Measurements from ENCODE around the gene CALU. TPM values are rescaled to one million over a fixed set of nuclear protein-coding genes. Genes with fewer than 3 reads are reported as not detected.

The CALU gene
- total and polyA plus RNA-seq, 10 of the 15 experiments (the other 5 are each of a cell fraction or from before 2014, with no cell fraction given), result 31.2 to 75.6 (median 42.1) TPM

DNA sequence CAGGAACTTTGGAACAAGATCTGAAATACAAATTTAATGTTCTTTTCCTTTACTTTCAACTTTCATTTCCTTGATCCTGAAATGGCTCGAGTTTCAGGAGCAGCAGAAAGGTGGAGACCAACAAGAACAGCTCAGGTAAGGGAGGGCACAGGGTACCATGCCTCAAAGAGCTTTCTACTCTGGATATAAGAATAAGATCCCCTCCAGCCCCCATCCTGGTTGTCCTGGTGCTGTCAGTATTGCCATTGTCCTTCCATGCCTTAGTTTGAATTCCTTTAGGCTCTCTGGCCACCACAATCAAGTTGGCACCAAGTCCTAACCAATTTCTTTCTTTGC is 12.5 kb upstream of the CALU start:
- TF ChIP-seq ZSCAN29 (IDR thresholded peaks at IDR 0.05) (no peak), FOXK2 (IDR thresholded peaks at IDR 0.05) (no peak), TARDBP (IDR thresholded peaks at IDR 0.05; ENCODE audit: borderline replicate concordance) (no peak), KLF5 (IDR thresholded peaks at IDR 0.05; ENCODE audit: partially characterized antibody) (no peak)
- ChIA-PET POLR2A (interaction anchor here (1.3 kb wide), 1 partner anchor 10 kb away, joined by 4 read pairs; no protein-coding TSS in a partner anchor), RAD21 (ENCODE audit: unreplicated experiment) (no interaction called here), SMC1A (ENCODE audit: uncharacterized antibody, unreplicated experiment) (interaction anchor here (0.5 to 2.8 kb wide), 4 partner anchors 12 to 54 kb away, joined by 4 to 16 read pairs (median 4); partner anchors contain the start of gene CALU), CTCF (interaction anchor here (1.5 to 2.5 kb wide), 2 partner anchors 12 to 15 kb away, joined by 3 to 13 read pairs; partner anchors contain the start of gene CALU)
- in situ Hi-C loops (cut with MboI), result no loop called here
- H3K4me1 ChIP-seq (ENCODE audit: control insufficient read depth, insufficient read depth, low read length), result no peaks in the 10 kb centered on the region
- no peak overlapping the region for H2AFZ ChIP-seq (ENCODE audit: control insufficient read depth, low read depth, low read length)
- H3K36me3 ChIP-seq (ENCODE audit: control insufficient read depth in 2 of 2, insufficient read depth in 2 of 2, low read length in 1 of 2), result no peaks in the 10 kb centered on the region
- H4K20me1 ChIP-seq (ENCODE audit: control insufficient read depth, insufficient read depth), result no peaks in the 10 kb centered on the region
- H3K4me3 ChIP-seq, result no peak overlapping the region
- WGBS (ENCODE audit: insufficient coverage, insufficient replicate concordance, low lambda C conversion rate, missing lambda C conversion rate), result 0% methylated on average over 1 of the region's 1 CpG
- intact Hi-C loops (cut with micrococcal nuclease; ENCODE audit: unreplicated experiment), result no loop called here
- no peak overlapping the region for H3K27ac ChIP-seq (ENCODE audit: control insufficient read depth, insufficient read depth)
- no peaks in the 10 kb centered on the region; the same call in 2 of the 3 replicates for H3K9me3 ChIP-seq (replicated peaks; ENCODE audit: control insufficient read depth, insufficient read depth, low read length)
- H3K27me3 ChIP-seq (replicated peaks in 1 of 2; ENCODE audit: control insufficient read depth in 2 of 2, insufficient read depth in 2 of 2, low read length in 1 of 2), result no peaks in the 10 kb centered on the region; a peak in 1 of 4 replicates
- no peak overlapping the region; the same call in 1 of the 2 replicates for H3K9ac ChIP-seq (ENCODE audit: control insufficient read depth, insufficient read depth, low read length)
- H3K79me2 ChIP-seq (ENCODE audit: control insufficient read depth, insufficient read depth, low read length), result no peaks in the 10 kb centered on the region
- ATAC-seq, result no peak
- H3K4me2 ChIP-seq (ENCODE audit: control insufficient read depth, insufficient read depth), result no peak overlapping the region
- no peak for FAIRE-seq
- BruUV-seq (replicated peaks), result no TSS peak
- no peak for DNase-seq (ENCODE audit: low read depth, low spot score)

DNA sequence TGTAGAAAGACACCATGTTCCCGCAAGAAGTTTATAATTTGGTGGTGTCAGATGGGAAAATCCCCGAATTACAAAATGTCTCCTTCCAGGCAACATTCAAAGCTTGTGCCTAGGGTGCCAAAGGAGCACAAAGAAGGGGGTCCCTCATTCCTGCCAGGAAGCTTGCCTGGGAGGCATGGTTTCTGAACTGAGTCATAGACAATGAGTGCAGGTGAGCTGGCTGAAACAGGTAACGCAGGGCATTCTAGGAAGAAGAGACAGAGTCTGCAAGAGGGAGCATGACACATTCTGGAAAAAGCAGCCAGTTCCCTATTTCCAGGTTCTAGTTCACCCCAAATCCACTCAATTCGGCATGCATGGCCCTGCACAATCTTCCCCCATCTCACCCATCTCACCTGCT is 11.9 kb upstream of the CALU start:
- Histone ChIP-seq H3K27me3 (replicated peaks in 1 of 2; ENCODE audit: control insufficient read depth in 2 of 2, insufficient read depth in 2 of 2, low read length in 1 of 2) (no peaks in the 10 kb centered on the region; a peak in 1 of 4 replicates), H3K9ac (ENCODE audit: control insufficient read depth, insufficient read depth, low read length) (no peak overlapping the region; the same call in 1 of the 2 replicates), H3K9me3 (replicated peaks; ENCODE audit: control insufficient read depth, insufficient read depth, low read length) (no peaks in the 10 kb centered on the region; the same call in 2 of the 3 replicates), H3K36me3 (ENCODE audit: control insufficient read depth in 2 of 2, insufficient read depth in 2 of 2, low read length in 1 of 2) (no peaks in the 10 kb centered on the region), H3K79me2 (ENCODE audit: control insufficient read depth, insufficient read depth, low read length) (no peaks in the 10 kb centered on the region), H2AFZ (ENCODE audit: control insufficient read depth, low read depth, low read length) (no peak overlapping the region), H3K4me1 (ENCODE audit: control insufficient read depth, insufficient read depth, low read length) (no peaks in the 10 kb centered on the region), H3K27ac (ENCODE audit: control insufficient read depth, insufficient read depth) (no peak overlapping the region), H3K4me3 (no peak overlapping the region), H3K4me2 (ENCODE audit: control insufficient read depth, insufficient read depth) (no peak overlapping the region), H4K20me1 (ENCODE audit: control insufficient read depth, insufficient read depth) (no peaks in the 10 kb centered on the region)
- intact Hi-C loops (cut with micrococcal nuclease; ENCODE audit: unreplicated experiment), result no loop called here
- no peak for DNase-seq (ENCODE audit: low read depth, low spot score)
- CTCF ChIA-PET, result interaction anchor here (1.5 kb wide), 1 partner anchor 14 kb away, joined by 3 read pairs; no protein-coding TSS in a partner anchor
- RAD21 ChIA-PET (ENCODE audit: unreplicated experiment), result no interaction called here
- WGBS (ENCODE audit: insufficient coverage, insufficient replicate concordance, low lambda C conversion rate, missing lambda C conversion rate), result 56% methylated on average over 4 of the region's 4 CpGs
- no peak for FAIRE-seq
- POLR2A ChIA-PET, result interaction anchor here (1.3 kb wide), 1 partner anchor 9 kb away, joined by 4 read pairs; no protein-coding TSS in a partner anchor
- in situ Hi-C loops (cut with MboI), result no loop called here
- SMC1A ChIA-PET (ENCODE audit: uncharacterized antibody, unreplicated experiment), result interaction anchor here (0.5 to 1.9 kb wide), 2 partner anchors 35 to 54 kb away, joined by 4 to 5 read pairs; no protein-coding TSS in a partner anchor
- ATAC-seq, result no peak
- no TSS peak for BruUV-seq (replicated peaks)
- TF ChIP-seq, protein P1, sequence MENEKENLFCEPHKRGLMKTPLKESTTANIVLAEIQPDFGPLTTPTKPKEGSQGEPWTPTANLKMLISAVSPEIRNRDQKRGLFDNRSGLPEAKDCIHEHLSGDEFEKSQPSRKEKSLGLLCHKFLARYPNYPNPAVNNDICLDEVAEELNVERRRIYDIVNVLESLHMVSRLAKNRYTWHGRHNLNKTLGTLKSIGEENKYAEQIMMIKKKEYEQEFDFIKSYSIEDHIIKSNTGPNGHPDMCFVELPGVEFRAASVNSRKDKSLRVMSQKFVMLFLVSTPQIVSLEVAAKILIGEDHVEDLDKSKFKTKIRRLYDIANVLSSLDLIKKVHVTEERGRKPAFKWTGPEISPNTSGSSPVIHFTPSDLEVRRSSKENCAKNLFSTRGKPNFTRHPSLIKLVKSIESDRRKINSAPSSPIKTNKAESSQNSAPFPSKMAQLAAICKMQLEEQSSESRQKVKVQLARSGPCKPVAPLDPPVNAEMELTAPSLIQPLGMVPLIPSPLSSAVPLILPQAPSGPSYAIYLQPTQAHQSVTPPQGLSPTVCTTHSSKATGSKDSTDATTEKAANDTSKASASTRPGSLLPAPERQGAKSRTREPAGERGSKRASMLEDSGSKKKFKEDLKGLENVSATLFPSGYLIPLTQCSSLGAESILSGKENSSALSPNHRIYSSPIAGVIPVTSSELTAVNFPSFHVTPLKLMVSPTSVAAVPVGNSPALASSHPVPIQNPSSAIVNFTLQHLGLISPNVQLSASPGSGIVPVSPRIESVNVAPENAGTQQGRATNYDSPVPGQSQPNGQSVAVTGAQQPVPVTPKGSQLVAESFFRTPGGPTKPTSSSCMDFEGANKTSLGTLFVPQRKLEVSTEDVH (IDR thresholded peaks at IDR 0.05; ENCODE audit: low read depth, partially characterized antibody), result no peak
- TF ChIP-seq, protein P2, sequence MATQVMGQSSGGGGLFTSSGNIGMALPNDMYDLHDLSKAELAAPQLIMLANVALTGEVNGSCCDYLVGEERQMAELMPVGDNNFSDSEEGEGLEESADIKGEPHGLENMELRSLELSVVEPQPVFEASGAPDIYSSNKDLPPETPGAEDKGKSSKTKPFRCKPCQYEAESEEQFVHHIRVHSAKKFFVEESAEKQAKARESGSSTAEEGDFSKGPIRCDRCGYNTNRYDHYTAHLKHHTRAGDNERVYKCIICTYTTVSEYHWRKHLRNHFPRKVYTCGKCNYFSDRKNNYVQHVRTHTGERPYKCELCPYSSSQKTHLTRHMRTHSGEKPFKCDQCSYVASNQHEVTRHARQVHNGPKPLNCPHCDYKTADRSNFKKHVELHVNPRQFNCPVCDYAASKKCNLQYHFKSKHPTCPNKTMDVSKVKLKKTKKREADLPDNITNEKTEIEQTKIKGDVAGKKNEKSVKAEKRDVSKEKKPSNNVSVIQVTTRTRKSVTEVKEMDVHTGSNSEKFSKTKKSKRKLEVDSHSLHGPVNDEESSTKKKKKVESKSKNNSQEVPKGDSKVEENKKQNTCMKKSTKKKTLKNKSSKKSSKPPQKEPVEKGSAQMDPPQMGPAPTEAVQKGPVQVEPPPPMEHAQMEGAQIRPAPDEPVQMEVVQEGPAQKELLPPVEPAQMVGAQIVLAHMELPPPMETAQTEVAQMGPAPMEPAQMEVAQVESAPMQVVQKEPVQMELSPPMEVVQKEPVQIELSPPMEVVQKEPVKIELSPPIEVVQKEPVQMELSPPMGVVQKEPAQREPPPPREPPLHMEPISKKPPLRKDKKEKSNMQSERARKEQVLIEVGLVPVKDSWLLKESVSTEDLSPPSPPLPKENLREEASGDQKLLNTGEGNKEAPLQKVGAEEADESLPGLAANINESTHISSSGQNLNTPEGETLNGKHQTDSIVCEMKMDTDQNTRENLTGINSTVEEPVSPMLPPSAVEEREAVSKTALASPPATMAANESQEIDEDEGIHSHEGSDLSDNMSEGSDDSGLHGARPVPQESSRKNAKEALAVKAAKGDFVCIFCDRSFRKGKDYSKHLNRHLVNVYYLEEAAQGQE (IDR thresholded peaks at IDR 0.05; ENCODE audit: low read depth, low read length), result no peak
- TF ChIP-seq MEF2B (IDR thresholded peaks at IDR 0.05; ENCODE audit: partially characterized antibody, poor library complexity, severe bottlenecking) (no peak), NFYA (IDR thresholded peaks at IDR 0.05; ENCODE audit: borderline replicate concordance, low read depth, low read length) (no peak)
- TF ChIP-seq, protein P3, sequence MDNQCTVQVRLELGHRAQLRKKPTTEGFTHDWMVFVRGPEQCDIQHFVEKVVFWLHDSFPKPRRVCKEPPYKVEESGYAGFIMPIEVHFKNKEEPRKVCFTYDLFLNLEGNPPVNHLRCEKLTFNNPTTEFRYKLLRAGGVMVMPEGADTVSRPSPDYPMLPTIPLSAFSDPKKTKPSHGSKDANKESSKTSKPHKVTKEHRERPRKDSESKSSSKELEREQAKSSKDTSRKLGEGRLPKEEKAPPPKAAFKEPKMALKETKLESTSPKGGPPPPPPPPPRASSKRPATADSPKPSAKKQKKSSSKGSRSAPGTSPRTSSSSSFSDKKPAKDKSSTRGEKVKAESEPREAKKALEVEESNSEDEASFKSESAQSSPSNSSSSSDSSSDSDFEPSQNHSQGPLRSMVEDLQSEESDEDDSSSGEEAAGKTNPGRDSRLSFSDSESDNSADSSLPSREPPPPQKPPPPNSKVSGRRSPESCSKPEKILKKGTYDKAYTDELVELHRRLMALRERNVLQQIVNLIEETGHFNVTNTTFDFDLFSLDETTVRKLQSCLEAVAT (IDR thresholded peaks at IDR 0.05), result no peak
